Stimulated activated naive CD8-positive, alpha-beta T cell treated with anti-CD3 and anti-CD28 coated beads, Interleukin-15, Interleukin-2, amounts not matched to agents 100 ng/mL and 50 ng/mL, for 24 hours (primary cell): ENCODE measurements around the gene PTMA.
"Not testable (repeated sequence)": the region's sequence is repeated elsewhere in the genome, so short reads cannot be mapped to it uniquely, and the experiment has no call there.

Experiments
- H3K27ac Mint-ChIP-seq: one replicate; pipeline ENCODE4 v1.8.0; 2021; ENCODE audit warnings: mild to moderate bottlenecking, mixed read lengths
- H3K27me3 Mint-ChIP-seq: one replicate; pipeline ENCODE4 v1.8.0; 2021; ENCODE audit warnings: mixed read lengths
- H3K36me3 Mint-ChIP-seq: one replicate; pipeline ENCODE4 v1.8.0; 2021; ENCODE audit warnings: low read depth, mixed read lengths
- H3K4me1 Mint-ChIP-seq: one replicate; pipeline ENCODE4 v1.8.0; 2021; ENCODE audit warnings: low read depth, mixed read lengths
- H3K4me3 Mint-ChIP-seq: one replicate; pipeline ENCODE4 v1.8.0; 2021; ENCODE audit warnings: mild to moderate bottlenecking, mixed read lengths
- H3K9me3 Mint-ChIP-seq: one replicate; pipeline ENCODE4 v1.8.0; 2021; ENCODE audit warnings: mixed read lengths

Gene PTMA

DNA sequence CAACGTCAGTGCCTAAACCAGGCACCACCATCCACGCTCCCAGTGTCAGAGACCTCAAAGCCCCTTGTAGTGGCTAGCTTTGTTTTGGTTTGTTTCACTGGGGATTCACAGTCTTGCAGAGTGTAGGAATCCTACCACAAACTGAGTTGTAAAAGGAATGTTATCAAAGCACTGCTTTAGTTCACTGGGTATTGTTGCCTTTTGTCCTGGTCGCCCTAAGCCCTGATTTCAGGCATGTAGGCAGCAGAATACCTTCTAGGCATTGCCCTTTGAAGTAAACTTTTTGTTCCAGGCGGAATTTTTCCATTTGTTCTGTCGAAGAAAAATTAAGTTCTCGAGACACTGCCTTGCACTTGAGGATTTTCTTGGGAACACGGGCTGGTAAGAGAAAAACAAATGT, 29.4 kb downstream of the PTMA start:
- Mint-ChIP-seq H3K27ac (no peak overlapping the region), H3K36me3 (peaks cover 21% of the 10 kb centered on the region), H3K27me3 (no peaks in the 10 kb centered on the region), H3K4me3 (no peak overlapping the region), H3K4me1 (no peaks in the 10 kb centered on the region), H3K9me3 (no peaks in the 10 kb centered on the region)

DNA sequence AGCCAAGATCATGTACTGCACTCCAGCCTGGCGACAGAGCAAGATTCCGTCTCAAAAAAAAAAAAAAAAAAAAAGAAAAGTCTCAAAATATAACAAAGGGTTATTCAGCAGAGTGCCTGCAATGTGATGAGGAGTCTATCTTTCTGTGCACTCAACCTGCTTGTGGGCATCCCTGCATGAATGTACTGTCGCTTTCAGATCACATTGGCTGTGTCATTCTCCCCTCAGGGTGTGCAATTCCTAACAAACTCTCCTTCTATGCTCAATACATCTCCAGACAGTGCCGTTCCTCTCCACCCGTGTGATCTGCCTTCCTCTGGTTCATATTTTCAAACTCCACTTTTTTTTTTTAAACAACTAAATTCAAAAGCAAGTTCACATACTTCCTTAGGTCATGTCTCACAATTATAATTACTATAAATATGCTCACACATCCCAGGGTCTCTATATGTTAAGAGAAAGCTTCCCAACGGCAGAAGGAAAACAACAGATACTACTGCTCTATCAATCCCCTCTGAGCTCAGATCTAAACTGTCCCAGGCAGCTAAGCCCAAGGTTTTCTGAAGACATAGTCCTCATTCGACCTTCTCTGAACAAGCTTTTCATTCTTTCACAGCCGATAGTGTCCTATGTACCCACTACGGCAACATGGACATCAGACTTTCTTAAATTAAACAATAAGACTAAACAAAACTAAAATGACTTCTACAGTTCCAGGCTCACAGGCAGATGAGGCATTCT, 35.2 kb downstream of the PTMA start:
- H3K36me3 Mint-ChIP-seq = peaks cover 3% of the 10 kb centered on the region
- no peaks in the 10 kb centered on the region for H3K27me3 Mint-ChIP-seq
- H3K4me1 Mint-ChIP-seq = no peaks in the 10 kb centered on the region
- H3K27ac Mint-ChIP-seq = no peak overlapping the region
- H3K4me3 Mint-ChIP-seq = no peak overlapping the region
- H3K9me3 Mint-ChIP-seq = no peaks in the 10 kb centered on the region

DNA sequence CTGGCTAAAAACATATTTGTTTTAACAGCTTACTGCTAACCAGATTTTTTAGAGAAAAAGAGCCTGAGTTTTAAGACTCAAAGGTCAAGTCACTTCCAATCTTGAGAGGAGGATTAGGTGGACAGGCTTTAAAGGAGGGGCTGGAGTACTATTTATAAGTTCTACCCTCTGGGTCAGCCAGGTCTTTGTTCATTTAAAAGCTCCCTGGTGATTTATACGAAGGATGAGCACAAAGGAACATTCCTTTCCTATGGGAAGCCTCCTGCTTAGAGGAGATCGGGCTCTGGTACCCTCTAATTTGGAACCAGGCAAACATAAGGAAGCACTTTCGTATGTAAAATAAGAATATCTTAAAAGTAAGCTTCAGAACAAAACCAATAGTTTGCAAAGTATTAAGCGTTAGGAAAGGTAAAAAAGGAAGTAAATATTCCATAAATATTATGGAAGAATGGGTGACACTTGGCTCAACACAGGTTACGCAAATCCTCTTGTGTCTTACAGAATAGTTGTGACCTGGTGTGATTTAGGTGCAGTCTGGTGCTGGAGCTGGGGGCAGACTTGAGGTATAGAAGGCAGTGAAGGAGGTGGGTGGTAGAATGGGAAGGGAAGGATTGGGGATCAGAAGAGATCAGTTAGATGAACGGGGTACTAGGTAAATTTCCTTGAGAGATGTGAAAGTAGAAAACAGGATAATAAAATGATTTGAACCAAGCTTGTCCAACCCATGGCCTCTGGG, 37.1 kb downstream of the PTMA start:
- Mint-ChIP-seq H3K36me3 (no peaks in the 10 kb centered on the region), H3K4me1 (no peaks in the 10 kb centered on the region), H3K9me3 (no peaks in the 10 kb centered on the region), H3K27ac (no peak overlapping the region), H3K4me3 (no peak overlapping the region), H3K27me3 (no peaks in the 10 kb centered on the region)

DNA sequence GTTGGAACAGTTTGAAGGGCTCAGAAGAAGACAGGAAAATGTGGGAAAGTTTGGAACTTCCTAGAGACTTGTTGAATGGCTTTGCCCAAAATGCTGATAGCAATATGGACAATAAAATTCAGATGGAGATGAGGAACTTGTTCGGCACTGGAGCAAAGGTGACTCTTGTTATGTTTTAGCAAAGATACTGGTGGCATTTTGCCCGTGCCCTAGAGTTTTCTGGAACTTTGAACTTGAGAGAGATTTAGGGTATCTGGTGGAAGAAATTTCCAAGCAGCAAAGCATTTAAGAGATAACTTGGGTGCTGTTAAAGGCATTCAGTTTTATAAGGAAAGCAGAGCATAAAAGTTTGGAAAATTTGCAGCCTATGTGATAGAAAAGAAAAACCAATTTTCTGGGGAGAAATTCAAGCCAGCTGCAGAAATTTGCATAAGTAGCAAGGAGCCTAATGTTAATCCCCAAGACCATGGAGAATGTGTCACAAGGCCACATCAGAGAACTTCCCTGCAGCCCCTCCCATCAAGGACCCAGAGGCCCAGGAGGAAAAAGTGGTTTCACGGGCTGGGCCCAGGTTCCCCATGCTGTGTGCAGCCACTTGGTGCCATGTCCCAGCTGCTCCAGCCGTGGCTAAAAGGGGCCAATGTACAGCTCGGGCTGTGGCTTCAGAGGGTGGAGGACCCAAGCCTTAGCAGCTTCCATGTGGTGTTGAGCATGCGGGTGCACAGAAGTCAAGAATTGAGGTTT, 40.0 kb downstream of the PTMA start:
- H3K27me3 Mint-ChIP-seq, H3K4me3 Mint-ChIP-seq, H3K36me3 Mint-ChIP-seq, H3K9me3 Mint-ChIP-seq, H3K27ac Mint-ChIP-seq, H3K4me1 Mint-ChIP-seq: not testable (repeated sequence)

DNA sequence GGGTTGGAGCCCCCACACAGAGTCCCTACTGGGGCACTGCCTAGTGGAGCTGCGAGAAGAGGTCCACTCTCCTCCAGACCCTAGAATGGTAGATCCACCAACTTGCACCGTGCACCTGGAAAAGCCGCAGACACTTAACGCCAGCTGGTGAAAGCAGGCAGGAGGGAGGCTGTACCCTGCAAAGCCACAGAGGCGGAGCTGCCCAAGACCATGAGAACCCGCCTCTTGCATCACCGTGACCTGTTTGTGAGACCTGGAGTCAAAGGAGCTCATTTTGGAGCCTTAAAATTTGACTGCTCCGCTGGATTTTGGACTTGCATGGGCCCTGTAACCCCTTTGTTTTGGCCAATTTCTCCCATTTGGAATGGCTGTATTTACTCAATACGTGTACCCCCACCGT, 40.7 kb downstream of the PTMA start:
- H3K27ac Mint-ChIP-seq, H3K9me3 Mint-ChIP-seq, H3K4me3 Mint-ChIP-seq, H3K4me1 Mint-ChIP-seq, H3K27me3 Mint-ChIP-seq, H3K36me3 Mint-ChIP-seq: not testable (repeated sequence)

DNA sequence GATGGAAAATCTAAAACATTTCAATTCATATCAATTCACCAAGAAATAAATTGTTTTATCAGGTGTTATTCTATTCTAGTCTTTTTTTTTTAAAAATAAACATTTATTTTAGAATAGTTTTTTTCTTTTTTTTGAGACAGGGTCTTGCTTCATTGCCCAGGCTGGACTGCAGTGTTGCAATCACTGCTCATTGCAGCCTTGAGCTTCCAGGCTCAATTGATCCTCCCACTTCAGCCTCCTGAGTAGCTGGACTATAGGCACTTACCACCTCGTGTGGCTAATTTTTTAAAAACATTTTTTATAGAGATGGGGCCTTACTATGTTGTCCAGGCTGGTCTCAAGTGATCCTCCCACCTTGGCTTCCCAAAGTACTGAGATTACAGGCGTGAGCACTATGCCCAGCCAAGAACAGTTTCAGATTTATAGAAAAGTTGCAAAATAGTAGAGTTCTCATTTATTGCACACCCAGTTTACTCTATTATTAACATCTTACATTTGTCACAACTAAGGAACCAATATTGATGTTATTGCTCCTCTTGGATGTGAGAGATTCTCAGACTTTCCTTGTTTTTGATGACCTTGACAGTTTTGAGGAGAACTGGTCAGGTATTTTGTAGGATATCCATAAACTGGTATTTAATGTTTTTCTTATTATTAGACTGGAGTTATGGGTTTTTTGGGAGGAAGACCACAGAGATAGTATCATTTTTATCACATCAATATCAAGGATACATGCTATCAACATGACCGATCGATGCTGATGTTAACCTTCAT, 42.9 kb downstream of the PTMA start:
- H3K4me1 Mint-ChIP-seq = no peaks in the 10 kb centered on the region
- no peak overlapping the region for H3K4me3 Mint-ChIP-seq
- no peaks in the 10 kb centered on the region for H3K27me3 Mint-ChIP-seq
- peaks cover 4% of the 10 kb centered on the region for H3K36me3 Mint-ChIP-seq
- no peaks in the 10 kb centered on the region for H3K9me3 Mint-ChIP-seq
- no peak overlapping the region for H3K27ac Mint-ChIP-seq

DNA sequence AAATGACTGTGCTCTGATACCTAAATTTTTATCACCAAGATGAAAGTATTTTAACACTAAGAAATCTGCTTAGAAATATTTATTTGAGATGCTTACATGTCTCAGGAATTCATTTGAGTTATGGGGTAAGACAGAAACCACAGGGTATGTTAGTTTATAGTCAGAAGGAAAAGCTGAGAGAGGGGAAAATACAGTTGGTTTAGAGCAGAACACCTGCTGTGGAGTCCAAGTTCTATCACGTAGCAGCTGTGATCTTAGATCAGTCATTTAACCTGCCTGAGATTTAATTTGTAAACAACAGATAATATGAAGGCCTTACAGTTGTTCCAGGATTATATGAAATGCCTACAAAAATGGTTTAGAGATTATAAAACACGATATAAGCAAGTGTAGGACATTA, 43.7 kb downstream of the PTMA start:
- H3K36me3 Mint-ChIP-seq = peaks cover 4% of the 10 kb centered on the region
- no peaks in the 10 kb centered on the region for H3K9me3 Mint-ChIP-seq
- no peaks in the 10 kb centered on the region for H3K4me1 Mint-ChIP-seq
- H3K4me3 Mint-ChIP-seq = no peak overlapping the region
- no peaks in the 10 kb centered on the region for H3K27me3 Mint-ChIP-seq
- no peak overlapping the region for H3K27ac Mint-ChIP-seq

DNA sequence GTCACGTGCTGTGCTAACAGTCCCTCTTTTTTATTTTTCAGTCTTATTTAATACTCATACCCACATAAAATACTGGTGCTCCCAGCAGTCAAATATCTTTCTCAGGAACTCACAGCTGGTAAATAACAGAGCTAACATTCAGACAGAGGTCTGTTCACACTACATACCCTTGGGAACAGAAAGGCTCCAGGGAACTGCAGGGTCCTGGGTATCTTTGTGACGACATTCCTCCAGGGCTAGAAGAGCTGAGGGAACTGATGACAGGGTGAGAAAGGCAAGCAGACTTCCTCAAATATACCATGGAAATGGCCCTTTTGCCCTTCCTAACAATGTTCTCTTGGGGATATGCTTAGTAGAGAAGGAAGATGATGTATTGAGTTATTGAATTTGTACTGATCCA, 53.4 kb downstream of the PTMA start:
- no peaks in the 10 kb centered on the region for H3K9me3 Mint-ChIP-seq
- H3K27ac Mint-ChIP-seq = no peak overlapping the region
- no peak overlapping the region for H3K4me3 Mint-ChIP-seq
- no peaks in the 10 kb centered on the region for H3K36me3 Mint-ChIP-seq
- H3K4me1 Mint-ChIP-seq = peaks cover 14% of the 10 kb centered on the region
- no peaks in the 10 kb centered on the region for H3K27me3 Mint-ChIP-seq
